Thoracic aorta (tissue), 2 donors: Measurements from ENCODE around the gene NOP9. TPM values are rescaled to one million over a fixed set of nuclear protein-coding genes. Genes with fewer than 3 reads are reported as not detected.

ENCODE experiments used
- ATAC-seq: fragments of 150-250 bp; one replicate; pipeline ENCODE4 v1.8.0; 2017; ENCODE audit warnings: low read depth; ENCODE audit not compliant: insufficient number of reproducible peaks, low FRiP score
- DNase-seq: peaks from one replicate; pipeline ENCODE4 v3.0.0-alpha.2; 2020; ENCODE audit warnings: low spot score
- H3K27ac ChIP-seq, 2 donors: fragments of 200-600 bp; sonication (generic); 1 replicate in 1 of 2; 2 replicates in 1 of 2; pipeline ENCODE4 v1.5.1; 2016; ENCODE audit warnings: mild to moderate bottlenecking in 2 of 2, moderate library complexity in 2 of 2
- H3K27me3 ChIP-seq: fragments of 200-600 bp; sonication (generic); replicated peaks from 2 replicates; pipeline ENCODE4 v1.6.0; 2016; ENCODE audit warnings: mild to moderate bottlenecking; ENCODE audit not compliant: insufficient read depth
- H3K36me3 ChIP-seq: fragments of 200-600 bp; sonication (generic); one replicate; pipeline ENCODE4 v1.5.1; 2016
- H3K4me1 ChIP-seq, 2 donors: fragments of 200-600 bp; sonication (generic); 1 replicate in 1 of 2; 2 replicates in 1 of 2; pipeline versions ENCODE4 v1.5.1 to v1.6.0; 2016; ENCODE audit warnings: low read depth in 2 of 2, mild to moderate bottlenecking in 1 of 2; ENCODE audit not compliant: control insufficient read depth in 1 of 2
- H3K4me3 ChIP-seq: fragments of 200-600 bp; sonication (generic); 2 replicates; pipeline ENCODE4 v1.5.1; 2016; ENCODE audit warnings: mild to moderate bottlenecking
- H3K9me3 ChIP-seq: fragments of 200-600 bp; sonication (generic); 2 replicates; pipeline ENCODE4 v1.5.1; 2016
- CTCF ChIP-seq: fragments of 200-600 bp; sonication (generic); IDR thresholded peaks from one replicate; pipeline ENCODE4 v1.5.1; 2019; ENCODE audit warnings: antibody characterized with exemption
- total RNA-seq, 2 donors: library from RNA; depleted of rRNA; stranded (reverse); fragments of >200 nt; gene quantifications; one replicate each; pipeline versions ENCODE4 v1.1.0 to v1.2.3, GENCODE V29; 2016

Gene NOP9
- total RNA-seq, 2 donors from 2014 or later = 15.8 to 19.2 TPM

DNA sequence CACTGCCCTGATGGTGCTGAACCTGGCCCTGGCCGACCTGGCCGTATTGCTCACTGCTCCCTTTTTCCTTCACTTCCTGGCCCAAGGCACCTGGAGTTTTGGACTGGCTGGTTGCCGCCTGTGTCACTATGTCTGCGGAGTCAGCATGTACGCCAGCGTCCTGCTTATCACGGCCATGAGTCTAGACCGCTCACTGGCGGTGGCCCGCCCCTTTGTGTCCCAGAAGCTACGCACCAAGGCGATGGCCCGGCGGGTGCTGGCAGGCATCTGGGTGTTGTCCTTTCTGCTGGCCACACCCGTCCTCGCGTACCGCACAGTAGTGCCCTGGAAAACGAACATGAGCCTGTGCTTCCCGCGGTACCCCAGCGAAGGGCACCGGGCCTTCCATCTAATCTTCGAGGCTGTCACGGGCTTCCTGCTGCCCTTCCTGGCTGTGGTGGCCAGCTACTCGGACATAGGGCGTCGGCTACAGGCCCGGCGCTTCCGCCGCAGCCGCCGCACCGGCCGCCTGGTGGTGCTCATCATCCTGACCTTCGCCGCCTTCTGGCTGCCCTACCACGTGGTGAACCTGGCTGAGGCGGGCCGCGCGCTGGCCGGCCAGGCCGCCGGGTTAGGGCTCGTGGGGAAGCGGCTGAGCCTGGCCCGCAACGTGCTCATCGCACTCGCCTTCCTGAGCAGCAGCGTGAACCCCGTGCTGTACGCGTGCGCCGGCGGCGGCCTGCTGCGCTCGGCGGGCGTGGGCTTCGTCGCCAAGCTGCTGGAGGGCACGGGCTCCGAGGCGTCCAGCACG is 16.4 kb downstream of the NOP9 start:
- ATAC-seq (no peak), DNase-seq (no peak)
- no peak overlapping the region for H3K27ac ChIP-seq
- H3K36me3 ChIP-seq = no peaks in the 10 kb centered on the region
- peaks cover 4 to 18% of the 10 kb centered on the region in 2 donors for H3K4me1 ChIP-seq
- no peaks in the 10 kb centered on the region for H3K27me3 ChIP-seq
- TF ChIP-seq CTCF = peak; percentile 10
- no peaks in the 10 kb centered on the region for H3K9me3 ChIP-seq
- H3K4me3 ChIP-seq = no peak overlapping the region

DNA sequence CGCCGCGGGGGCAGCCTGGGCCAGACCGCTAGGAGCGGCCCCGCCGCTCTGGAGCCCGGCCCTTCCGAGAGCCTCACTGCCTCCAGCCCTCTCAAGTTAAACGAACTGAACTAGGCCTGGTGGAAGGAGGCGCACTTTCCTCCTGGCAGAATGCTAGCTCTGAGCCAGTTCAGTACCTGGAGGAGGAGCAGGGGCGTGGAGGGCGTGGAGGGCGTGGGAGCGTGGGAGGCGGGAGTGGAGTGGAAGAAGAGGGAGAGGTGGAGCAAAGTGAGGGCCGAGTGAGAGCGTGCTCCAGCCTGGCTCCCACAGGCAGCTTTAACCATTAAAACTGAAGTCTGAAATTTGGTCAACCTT is 16.9 kb downstream of the NOP9 start:
- no peak overlapping the region for H3K4me3 ChIP-seq
- no peaks in the 10 kb centered on the region for H3K36me3 ChIP-seq
- H3K27me3 ChIP-seq = no peaks in the 10 kb centered on the region
- DNase-seq (no peak), ATAC-seq (no peak)
- no peaks in the 10 kb centered on the region for H3K9me3 ChIP-seq
- no peak overlapping the region for H3K27ac ChIP-seq
- no peak for TF ChIP-seq CTCF
- peaks cover 4 to 13% of the 10 kb centered on the region in 2 donors for H3K4me1 ChIP-seq

DNA sequence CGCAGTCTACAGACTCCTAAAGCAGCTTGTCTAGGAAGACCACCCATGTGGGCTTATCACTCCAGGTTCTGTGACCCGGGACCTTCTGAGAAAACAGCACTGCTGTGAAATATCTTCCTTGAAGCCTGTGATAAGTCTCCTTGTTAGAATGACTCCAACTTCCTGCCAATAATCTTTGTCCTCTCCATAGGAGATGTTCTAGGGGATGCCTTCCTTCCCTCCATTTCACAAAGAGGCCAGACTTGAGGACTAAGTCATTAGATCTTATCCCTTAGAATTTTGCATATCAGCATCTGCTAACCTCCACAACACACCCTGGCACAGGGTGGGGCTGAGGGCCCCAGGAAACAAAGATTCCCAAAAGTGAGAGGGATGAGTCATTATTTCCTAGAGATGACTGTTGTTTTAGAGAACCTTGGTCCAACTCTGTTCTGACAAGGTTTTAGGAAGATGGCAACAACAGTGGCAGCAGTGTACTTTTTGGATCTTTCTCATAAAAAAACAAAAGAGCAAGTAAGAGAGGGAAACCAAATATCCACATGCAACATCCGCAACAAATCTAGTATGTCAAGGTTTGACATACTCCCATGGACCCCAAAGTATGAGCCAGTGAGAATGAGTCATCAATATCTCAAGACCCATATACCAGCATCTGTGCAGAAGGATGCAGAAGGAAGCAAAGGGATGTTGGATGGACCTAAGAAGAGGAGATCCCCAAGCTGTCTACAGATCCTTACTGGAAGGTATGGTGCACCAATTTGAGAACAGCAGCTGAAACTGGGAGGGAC is 17.7 kb downstream of the NOP9 start:
- ATAC-seq (no peak), DNase-seq (no peak)
- Histone ChIP-seq H3K27ac (no peak overlapping the region), H3K27me3 (no peaks in the 10 kb centered on the region), H3K4me3 (no peak overlapping the region), H3K4me1 (peaks cover 4 to 13% of the 10 kb centered on the region in 2 donors), H3K9me3 (no peaks in the 10 kb centered on the region), H3K36me3 (no peaks in the 10 kb centered on the region)
- TF ChIP-seq CTCF = no peak

GRCh38 chr14:24321212-24321975 is 21.7 kb downstream of the NOP9 start:
- no peak for TF ChIP-seq CTCF
- H3K4me1 ChIP-seq = peaks cover 3 to 7% of the 10 kb centered on the region in 2 donors
- no peaks in the 10 kb centered on the region for H3K9me3 ChIP-seq
- H3K27me3 ChIP-seq = no peaks in the 10 kb centered on the region
- no peak overlapping the region for H3K4me3 ChIP-seq
- no peaks in the 10 kb centered on the region for H3K36me3 ChIP-seq
- DNase-seq (no peak), ATAC-seq (no peak)
- H3K27ac ChIP-seq = no peak overlapping the region

DNA sequence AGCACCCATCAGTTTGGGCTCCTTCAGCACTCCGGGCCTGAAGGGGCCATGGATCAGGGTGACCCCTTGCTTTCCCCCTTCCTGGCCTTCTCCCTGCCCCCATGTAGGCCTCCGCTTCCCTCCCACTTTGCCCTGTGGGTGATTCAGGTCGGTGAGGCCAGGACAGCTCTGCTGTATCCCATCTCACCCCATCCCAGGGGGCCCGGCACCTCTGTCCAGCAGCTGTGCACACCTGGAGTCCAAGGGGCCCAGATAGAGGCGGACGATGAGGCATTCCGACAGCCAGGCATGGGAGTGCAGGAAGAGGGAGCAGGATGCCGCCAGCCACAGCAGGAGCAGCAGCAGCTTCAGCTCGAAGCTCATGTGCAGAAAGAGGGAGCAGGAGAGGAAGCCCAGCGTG is 23.0 kb downstream of the NOP9 start:
- no peak for ATAC-seq
- H3K9me3 ChIP-seq = no peaks in the 10 kb centered on the region
- no peak overlapping the region for H3K27ac ChIP-seq
- H3K4me1 ChIP-seq = no peaks in the 10 kb centered on the region
- H3K4me3 ChIP-seq = no peak overlapping the region
- no peak for TF ChIP-seq CTCF
- H3K36me3 ChIP-seq = no peaks in the 10 kb centered on the region
- no peaks in the 10 kb centered on the region for H3K27me3 ChIP-seq
- DNase-seq = no peak
